HepG2 (cell line): ENCODE results near the gene RNF123.

Experiments used
- CTCF ChIP-seq: sonication (generic); formaldehyde crosslinking; IDR thresholded peaks from 2 replicates; pipeline ENCODE4 v1.5.0; 2020; ENCODE audit warnings: mild to moderate bottlenecking, missing genetic modification reagents, moderate library complexity
- HDAC2 ChIP-seq: sonication (generic); formaldehyde crosslinking; IDR thresholded peaks from 2 replicates; pipeline ENCODE4 v1.4.0; 2020; ENCODE audit warnings: missing genetic modification reagents
- KLF15 ChIP-seq: sonication (generic); formaldehyde crosslinking; IDR thresholded peaks from 2 replicates; pipeline ENCODE4 v1.8.1; 2023; ENCODE audit warnings: borderline replicate concordance, mild to moderate bottlenecking, inconsistent platforms, missing genetic modification reagents, mixed read lengths
- MLLT10 ChIP-seq: sonication (generic); formaldehyde crosslinking; IDR thresholded peaks from 2 replicates; pipeline ENCODE4 v1.4.0; 2020; ENCODE audit warnings: missing genetic modification reagents
- NFIC ChIP-seq: IDR thresholded peaks from 2 replicates; pipeline ENCODE4 v1.6.1; 2012; ENCODE audit warnings: mild to moderate bottlenecking, low read length, inconsistent platforms
- POLR2A ChIP-seq, 2 experiments: IDR thresholded peaks; 2 replicates each; pipeline ENCODE4 v1.6.1; 2011; ENCODE audit warnings: low read depth in 2 of 2, low read length in 2 of 2, mild to moderate bottlenecking in 1 of 2, moderate library complexity in 1 of 2; ENCODE audit not compliant: insufficient read depth in 1 of 2
- POLR2AphosphoS5 ChIP-seq: IDR thresholded peaks from 2 replicates; pipeline ENCODE4 v1.6.1; 2012; ENCODE audit warnings: low read depth, low read length
- SNAPC4 ChIP-seq: sonication (generic); formaldehyde crosslinking; IDR thresholded peaks from 2 replicates; pipeline ENCODE4 v1.4.0; 2020; ENCODE audit warnings: mild to moderate bottlenecking, missing genetic modification reagents
- ZNF512 ChIP-seq: sonication (generic); formaldehyde crosslinking; IDR thresholded peaks from 2 replicates; pipeline ENCODE4 v1.4.0; 2020; ENCODE audit warnings: mild to moderate bottlenecking, missing genetic modification reagents
- TF ChIP-seq, protein P1 (sequence below): sonication (generic); formaldehyde crosslinking; IDR thresholded peaks from 2 replicates; pipeline ENCODE4 v1.4.0; 2020; ENCODE audit warnings: mild to moderate bottlenecking, missing genetic modification reagents

- TF ChIP-seq CTCF (CRISPR knock-in tag) (no peak), POLR2AphosphoS5 (no peak), NFIC (no peak), ZNF512 (no peak), MLLT10 (CRISPR knock-in tag) (no peak), SNAPC4 (no peak), POLR2A (IDR thresholded peaks at IDR 0.05; ENCODE audit: insufficient read depth in 1 of 2, low read depth in 2 of 2, low read length in 2 of 2) (no peak), HDAC2 (CRISPR knock-in tag) (no peak), KLF15 (CRISPR knock-in tag) (no peak)
- TF ChIP-seq, protein P1, sequence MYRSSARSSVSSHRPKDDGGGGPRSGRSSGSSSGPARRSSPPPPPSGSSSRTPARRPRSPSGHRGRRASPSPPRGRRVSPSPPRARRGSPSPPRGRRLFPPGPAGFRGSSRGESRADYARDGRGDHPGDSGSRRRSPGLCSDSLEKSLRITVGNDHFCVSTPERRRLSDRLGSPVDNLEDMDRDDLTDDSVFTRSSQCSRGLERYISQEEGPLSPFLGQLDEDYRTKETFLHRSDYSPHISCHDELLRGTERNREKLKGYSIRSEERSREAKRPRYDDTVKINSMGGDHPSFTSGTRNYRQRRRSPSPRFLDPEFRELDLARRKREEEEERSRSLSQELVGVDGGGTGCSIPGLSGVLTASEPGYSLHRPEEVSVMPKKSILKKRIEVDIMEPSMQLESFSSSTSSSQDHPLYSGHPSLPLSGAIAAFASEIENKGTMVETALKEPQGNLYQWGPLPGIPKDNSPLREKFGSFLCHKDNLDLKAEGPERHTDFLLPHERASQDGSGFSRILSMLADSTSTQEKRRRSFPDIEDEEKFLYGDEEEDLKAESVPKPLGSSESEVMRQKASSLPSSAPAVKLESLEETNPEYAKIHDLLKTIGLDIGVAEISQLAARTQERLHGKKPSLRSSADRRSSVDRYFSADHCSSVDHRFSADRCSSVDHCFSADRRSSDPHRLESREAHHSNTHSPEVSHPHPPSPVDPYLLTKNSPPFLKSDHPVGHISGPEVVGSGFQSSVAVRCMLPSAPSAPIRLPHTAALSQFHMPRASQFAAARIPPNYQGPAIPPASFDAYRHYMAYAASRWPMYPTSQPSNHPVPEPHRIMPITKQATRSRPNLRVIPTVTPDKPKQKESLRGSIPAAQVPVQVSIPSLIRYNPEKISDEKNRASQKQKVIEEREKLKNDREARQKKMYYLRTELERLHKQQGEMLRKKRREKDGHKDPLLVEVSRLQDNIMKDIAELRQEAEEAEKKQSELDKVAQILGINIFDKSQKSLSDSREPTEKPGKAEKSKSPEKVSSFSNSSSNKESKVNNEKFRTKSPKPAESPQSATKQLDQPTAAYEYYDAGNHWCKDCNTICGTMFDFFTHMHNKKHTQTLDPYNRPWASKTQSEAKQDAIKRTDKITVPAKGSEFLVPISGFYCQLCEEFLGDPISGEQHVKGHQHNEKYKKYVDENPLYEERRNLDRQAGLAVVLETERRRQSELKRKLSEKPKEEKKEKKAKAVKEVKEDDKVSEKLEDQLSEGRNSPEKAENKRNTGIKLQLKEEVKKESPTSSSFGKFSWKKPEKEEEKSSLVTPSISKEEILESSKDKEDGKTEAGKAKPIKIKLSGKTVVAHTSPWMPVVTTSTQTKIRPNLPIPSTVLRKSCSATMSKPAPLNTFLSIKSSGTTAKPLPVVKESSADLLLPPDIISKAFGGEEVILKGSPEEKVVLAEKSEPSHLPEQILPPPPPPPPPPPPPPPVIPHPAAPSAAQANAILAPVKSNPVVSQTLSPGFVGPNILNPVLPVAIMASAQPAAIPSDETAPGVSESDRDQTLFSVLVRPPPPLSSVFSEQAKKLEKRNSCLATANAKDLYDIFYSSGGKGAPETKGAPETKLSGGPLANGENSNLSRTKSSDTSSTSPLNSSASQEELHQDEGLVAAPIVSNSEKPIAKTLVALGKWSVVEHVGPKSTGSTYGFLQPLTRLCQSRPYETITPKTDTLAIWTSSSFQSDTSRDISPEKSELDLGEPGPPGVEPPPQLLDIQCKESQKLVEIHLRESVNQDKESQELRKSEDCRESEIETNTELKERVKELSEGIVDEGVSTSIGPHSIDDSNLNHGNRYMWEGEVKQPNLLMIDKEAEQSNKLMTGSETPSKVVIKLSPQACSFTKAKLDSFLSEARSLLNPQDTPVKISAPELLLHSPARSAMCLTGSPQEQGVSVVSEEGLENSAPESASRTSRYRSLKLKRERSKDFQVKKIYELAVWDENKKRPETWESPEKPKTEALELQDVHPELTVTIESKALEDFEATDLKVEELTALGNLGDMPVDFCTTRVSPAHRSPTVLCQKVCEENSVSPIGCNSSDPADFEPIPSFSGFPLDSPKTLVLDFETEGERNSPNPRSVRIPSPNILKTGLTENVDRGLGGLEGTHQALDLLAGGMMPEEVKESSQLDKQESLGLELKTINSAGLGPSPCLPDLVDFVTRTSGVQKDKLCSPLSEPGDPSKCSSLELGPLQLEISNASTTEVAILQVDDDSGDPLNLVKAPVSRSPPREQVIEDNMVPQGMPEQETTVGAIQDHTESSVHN (CRISPR knock-in tag): no peak
Observed at GRCh38 chr3:49747792-49748480, 58.6 kb downstream of the RNF123 start.
